Embryonic facial prominence (tissue), 1 donor: Measurements from ENCODE around the gene BYSL.
A peak's percentile ranks its signal among the peaks of the same experiment; 100 is the strongest.

ENCODE experiments used
- DNase-seq: peaks from one replicate; pipeline ENCODE4 v3.0.0-alpha.2; 2016; ENCODE audit errors: extremely low spot score

Gene BYSL

GRCh38 chr6:41914869-41915530 is 6.3 kb upstream of the BYSL start:
- DNase-seq = no peak

GRCh38 chr6:41917528-41917927 is 3.8 kb upstream of the BYSL start:
- no peak for DNase-seq

- no peak for DNase-seq
These were observed 356 bp downstream of the BYSL start for GRCh38 chr6:41921712-41921998.

- no peak for DNase-seq
These were observed 855 bp downstream of the BYSL start for GRCh38 chr6:41922154-41922553.

GRCh38 chr6:41927253-41927652 is 6.0 kb downstream of the BYSL start:
- no peak for DNase-seq

GRCh38 chr6:41929924-41930323 is 8.6 kb downstream of the BYSL start:
- no peak for DNase-seq

GRCh38 chr6:41931792-41932191 is 10.5 kb downstream of the BYSL start:
- DNase-seq = no peak

GRCh38 chr6:41932378-41932777 is 11.1 kb downstream of the BYSL start:
- no peak for DNase-seq

- no peak for DNase-seq
These were observed 13.2 kb downstream of the BYSL start for GRCh38 chr6:41934278-41935192.

- no peak for DNase-seq
These were observed 13.9 kb downstream of the BYSL start for GRCh38 chr6:41935193-41935574.

GRCh38 chr6:41935685-41936072 is 14.4 kb downstream of the BYSL start:
- DNase-seq = no peak

GRCh38 chr6:41936073-41936837 is 15.0 kb downstream of the BYSL start:
- DNase-seq = no peak

GRCh38 chr6:41937472-41937860 is 16.2 kb downstream of the BYSL start:
- no peak for DNase-seq

GRCh38 chr6:41937861-41938574 is 16.7 kb downstream of the BYSL start:
- no peak for DNase-seq

- DNase-seq = no peak
These were observed 17.4 kb downstream of the BYSL start for GRCh38 chr6:41938590-41939175.

GRCh38 chr6:41939176-41939847 is 18.0 kb downstream of the BYSL start:
- DNase-seq = no peak

- no peak for DNase-seq
These were observed 18.8 kb downstream of the BYSL start for GRCh38 chr6:41939848-41940758.

GRCh38 chr6:41940759-41941279 is 19.5 kb downstream of the BYSL start:
- no peak for DNase-seq

GRCh38 chr6:41941280-41942066 is 20.2 kb downstream of the BYSL start, which contains the start of gene CCND3:
TSS of gene CCND3 (minus strand) at chr6:41941808. CDS start at chr6:41941649, 159 bp downstream.
- DNase-seq = peak; percentile 72
